IPS-NIHi7 (cell line): ENCODE data around the gene CFAP58.

Experiments
- DNase-seq: peaks from one replicate; pipeline ENCODE4 v3.0.0; 2012; ENCODE audit warnings: mixed read lengths; ENCODE audit errors: extremely low spot score

CFAP58 gene

DNA sequence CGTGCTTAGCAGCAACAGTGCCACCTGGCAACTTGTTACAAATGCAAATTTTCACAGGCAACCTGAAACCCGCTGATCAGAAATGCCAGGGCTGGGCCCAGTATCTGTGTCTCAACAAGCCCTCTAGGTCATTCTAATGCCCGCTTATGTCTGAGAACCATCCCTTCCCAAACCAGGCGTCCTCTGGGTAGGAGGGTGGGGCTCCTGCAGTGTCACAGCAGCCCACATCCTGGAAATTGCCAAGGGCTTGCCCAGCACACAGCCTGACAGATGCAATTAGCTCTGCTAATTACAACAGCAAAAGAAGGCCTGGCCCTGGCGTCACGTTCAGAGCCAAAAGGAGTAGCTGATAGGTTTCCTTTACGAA is 31.2 kb upstream of the CFAP58 start:
- no peak for DNase-seq

DNA sequence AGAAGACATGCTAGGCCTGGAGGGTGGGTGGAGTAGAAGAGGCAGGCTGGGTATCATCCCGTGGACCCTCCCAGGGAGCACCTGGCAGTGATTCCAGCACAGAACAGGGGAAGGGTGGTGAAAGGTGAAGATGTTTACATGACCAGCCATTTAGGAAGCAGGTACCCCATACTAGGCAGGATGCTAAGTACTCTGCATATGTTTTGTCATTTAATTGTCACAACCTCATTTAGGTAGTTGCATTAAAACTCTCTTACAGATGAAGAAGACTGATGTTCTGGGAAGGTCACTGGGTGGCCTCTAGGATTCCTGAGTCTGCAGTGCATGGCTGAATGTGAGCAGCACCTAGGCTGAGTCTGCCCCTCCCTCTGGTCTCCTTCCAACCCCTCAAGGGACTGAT is 30.5 kb upstream of the CFAP58 start:
- DNase-seq: no peak

DNA sequence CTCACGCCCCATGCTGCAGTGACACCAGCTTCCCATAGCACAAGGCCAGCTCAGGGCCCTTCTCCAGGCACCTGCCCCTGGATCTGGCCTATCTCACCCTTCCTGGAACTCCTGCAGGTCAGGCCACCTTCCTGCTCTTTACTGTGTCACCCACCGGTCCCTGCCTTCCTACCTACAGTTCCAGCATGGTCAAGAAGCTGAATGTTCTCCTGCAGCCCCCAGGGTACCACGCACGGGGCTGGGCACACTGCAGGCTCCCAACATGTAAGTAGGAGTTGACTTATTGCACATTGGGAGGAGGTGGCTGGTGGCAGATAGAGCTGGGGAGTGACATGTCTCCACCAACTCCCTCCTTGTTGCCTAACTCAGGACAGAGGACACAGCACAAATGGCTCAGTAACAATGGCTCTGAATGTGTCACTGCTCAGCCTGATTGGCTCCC is 29.9 kb upstream of the CFAP58 start:
- DNase-seq: no peak

DNA sequence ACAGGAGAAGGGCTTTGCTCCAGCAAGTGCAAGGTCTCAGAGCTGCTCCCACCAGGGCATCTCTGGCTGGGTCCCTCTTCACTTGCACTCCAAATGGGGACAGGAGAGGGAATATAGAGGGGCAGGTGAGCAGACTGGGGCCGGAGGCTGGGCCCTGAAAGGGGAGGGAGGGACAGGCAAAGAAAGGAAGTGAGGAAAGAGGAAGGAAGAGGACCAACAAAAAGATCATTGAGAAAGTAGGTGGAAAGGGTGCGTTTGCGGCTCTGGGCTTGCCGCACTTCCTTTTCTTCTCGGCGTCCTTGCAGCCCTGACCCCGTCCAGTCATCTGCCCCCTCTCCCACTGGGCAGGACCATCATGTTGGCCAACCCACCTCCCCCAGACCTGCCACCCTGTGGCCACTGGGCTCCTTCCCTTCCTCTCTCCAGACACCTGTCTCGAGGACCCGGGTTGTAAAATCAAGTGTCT is 29.4 kb upstream of the CFAP58 start:
- no peak for DNase-seq

DNA sequence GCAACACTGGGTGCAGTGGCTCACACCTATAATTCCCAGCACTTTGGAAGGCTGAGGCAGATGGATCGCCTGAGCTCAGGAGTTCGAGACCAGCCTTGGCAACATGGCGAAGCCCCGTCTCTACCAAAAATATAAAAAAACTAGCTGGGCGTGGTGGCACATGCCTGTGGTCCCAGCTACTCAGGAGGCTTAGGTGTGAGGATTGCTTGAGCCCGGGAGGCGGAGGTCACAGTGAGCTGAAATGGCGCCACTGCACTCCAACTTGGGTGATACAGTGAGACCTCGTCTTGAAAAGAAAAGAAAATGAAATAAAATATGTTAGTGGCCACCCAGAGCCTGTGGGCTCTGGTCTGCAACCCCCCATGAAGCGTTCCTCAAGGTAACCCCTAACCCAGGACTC is 28.7 kb upstream of the CFAP58 start:
- no peak for DNase-seq

DNA sequence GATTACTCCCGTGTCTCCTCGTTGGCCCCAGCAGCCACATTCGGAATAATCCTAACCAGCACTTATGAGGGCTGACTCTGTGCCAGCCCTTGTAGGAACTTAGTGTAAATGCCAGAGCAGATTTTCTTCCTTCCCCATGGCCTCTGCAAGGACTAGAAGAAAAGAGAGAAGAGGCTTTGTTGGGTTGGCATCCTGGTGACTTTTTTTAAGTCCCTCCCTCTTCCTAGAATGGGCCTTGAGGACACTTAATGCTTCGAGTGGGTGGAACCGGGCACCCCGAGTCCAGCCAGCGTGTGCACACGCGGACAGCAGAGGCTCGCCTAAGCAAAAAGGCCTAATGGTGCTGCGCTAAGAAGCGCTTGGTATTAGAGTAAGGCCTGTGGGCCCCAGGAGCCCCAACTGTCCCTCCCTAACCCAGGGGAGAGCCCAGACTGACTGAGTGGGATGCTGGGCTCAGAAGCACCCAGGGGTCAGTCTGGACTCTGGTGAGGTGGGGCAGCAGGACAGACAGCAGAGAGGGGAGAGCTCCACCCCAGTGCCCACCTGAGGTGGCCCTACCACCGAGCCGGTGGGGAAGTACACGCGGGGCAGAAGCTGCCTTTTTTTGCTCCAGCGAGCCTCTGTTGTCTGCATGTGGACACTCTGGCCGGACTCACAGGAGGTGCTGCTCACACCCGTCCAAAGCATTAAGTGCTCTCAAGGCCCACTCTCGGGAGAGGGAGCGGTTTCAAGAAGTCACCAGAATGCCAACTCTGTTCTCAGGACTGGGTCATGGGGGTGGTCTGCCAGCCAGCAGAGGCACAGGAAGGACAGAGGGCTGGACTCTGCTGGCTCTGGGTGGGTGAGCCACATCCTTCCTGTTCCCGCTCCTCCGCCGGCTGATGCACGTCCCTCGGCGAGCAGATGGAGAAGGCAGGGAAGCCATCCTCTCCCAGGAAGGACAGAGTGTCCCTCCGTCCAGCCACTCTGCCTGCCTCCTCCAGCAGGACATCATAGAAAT is 27.9 kb upstream of the CFAP58 start:
- no peak for DNase-seq

DNA sequence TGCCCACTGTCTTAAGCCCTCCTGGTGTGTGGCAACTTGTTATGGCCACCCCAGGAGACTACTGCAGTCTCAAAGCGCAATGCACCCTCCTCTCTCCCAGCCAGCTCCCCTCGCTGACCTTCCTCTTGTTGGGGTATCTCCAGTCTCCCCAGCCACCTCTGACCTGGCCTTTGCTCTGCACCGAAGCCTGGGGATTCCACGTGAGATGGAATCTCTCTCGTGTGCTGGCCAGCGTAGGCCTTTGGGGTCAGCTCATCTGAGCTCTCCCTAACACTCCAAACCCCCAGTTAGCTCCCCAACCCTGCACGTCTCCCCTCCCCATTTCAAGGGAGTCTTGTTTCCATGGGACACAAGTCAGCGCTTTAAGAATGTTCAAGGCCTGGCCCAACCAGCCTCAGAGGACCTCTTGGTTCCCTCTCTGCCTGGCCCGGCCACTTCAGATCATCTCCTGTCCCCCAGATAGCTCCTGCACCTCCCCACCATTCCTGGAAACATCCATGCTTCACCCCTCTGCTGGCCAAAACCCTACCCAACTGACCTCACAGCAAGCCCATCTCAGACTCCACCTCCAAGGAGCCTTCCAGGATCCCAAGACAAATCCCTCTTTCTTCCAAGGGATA is 26.5 kb upstream of the CFAP58 start:
- no peak for DNase-seq

DNA sequence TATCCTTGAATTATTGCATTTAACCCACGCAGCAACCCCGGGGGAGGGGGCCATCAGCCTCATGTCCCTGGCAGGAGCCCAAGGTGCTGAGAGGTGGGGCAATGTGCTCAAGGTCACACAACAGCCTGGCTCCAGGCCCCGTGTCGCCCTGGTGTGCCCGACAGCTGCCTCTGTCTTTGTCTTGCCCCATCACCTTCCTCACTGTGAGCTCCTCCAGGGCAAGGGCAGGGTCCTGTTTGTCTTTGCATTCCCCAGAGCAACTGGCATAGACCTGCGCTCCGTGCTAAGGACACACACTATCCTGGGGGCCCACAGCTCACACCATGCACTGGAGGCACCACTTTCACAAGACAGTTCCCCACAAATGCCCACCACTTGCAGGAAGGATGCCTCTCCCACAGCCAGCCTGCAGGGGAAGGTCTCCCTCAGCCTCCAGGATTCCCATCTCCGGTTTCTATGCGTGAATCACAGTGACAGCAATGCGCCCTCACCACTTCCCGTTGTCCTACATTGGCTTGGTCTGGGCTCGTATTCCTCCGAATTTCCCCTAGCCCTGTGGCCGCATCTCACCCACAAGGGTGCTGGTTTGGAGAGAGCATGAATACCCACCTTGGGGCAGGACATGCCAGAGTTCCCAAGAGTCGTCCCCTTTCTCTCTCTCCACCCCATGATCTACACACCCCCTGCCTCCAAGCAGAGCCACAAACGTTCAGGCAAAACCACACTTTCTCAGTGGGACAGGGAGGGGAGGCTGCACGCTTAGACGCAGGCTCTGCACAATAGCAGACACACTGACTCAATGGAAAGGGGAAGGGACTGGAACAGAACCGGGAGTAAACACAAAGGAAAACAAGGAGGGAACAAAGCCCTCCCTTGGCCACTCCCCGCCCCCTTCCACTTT is 25.6 kb upstream of the CFAP58 start:
- DNase-seq: no peak

DNA sequence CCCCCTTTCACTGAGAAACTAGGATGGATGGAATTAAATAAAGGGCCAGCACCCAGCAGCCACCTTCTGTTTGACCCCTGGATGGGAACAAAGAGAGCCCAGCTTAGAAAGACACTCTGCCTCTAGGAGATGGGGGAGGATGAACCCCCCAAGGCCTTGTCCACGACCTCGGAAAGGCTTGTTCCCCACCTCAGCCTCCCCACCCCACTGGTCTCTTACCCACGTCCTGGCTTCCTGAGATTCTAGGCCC is 25.1 kb upstream of the CFAP58 start:
- no peak for DNase-seq

DNA sequence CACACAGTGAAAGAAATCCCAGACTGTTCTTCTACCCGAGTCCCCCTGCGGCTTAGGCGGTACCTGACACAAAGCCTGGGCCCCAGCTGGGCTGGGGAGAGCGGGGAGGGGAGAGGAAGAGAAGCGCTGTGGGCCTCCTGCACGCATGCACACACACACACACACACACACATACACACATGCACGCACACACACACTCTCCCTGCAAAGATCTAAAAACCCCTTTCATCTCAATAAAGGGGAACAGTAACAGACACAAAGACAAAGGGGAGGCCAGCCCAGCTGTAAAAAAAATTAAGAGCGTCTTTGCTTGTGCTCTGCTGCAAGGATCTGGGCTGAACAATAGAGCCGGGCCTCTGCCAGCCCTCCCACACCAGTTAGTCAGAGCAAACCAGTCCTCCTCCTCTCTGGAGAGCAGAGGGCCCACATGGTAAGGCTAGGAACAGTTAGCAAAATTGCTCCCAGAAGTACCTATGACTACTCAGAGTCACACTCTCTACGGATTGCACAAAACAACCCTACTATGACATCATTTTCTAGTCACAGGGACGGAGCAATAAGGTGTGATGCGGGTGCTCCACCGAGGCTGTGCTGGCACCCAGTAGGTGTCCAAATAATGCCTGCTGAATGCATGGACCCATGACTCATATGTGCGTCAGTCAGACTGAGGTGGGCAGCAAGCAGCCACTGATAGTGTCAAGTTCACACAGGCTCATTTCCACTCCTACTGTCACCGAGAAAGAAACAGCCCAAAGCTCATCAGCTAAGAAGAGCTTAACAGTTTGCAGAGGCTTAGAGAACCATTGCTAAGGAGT is 24.5 kb upstream of the CFAP58 start:
- DNase-seq: no peak

DNA sequence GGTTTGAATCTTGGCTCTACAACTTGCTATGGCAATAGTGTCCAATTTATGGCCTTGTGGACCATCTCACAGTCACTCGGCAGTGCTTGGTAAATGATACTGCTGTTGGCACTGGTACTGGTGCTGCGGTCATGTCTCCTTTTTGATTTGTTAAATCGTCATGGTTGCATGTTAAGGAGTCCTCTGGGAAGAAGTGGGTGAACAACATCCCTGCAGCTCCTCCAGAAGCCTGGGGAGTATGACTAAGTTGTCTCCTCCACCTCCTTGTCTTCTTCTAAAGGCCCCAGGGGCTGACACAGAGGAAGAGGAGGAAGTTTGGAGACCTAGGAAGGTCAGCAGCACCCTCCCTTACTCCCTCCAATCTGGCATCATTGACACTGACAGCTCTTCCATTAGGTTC is 23.9 kb upstream of the CFAP58 start:
- no peak for DNase-seq

DNA sequence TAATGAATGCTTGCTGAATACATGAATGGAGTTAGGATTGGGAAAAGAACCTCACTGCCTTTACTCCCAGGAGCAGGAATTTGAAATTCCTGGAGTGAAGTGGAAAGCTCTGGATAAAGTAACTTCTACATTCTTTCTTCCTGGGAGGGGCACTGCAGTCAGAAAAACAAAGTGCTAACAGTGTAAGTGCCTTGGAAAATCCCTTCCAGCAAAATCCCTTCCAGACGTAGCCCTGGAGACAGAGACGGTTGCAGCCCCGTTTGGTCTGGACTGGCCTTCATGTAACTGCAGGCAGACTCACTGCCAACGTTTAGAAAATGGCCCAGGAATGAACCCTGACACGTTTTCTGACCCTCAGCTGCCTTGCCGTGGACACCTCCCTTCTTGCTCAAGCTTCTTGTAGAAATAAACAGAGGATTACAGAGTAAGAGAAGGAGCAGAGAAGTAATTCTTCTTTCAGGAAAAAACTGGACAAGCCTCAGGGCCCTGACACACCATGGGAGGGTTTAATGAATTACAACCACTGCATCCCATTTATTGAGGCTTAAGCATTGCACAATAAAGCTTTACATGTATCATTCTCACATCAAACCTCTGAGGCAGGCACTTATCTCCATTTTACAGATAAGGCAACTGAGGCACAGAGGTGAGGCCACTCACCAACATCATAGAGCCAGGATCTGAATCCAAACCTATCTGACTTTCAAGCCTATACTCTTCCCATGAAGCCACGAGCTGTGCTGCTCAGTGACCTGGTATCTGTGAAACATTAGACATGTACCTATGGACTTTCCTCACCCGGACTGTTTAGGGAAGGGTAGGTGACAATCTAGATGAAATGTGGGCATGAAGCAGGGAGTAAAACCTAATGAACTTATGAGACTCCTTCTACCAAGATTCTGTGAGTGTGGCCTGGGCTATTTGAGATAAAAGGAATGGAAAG is 23.2 kb upstream of the CFAP58 start:
- DNase-seq: no peak

DNA sequence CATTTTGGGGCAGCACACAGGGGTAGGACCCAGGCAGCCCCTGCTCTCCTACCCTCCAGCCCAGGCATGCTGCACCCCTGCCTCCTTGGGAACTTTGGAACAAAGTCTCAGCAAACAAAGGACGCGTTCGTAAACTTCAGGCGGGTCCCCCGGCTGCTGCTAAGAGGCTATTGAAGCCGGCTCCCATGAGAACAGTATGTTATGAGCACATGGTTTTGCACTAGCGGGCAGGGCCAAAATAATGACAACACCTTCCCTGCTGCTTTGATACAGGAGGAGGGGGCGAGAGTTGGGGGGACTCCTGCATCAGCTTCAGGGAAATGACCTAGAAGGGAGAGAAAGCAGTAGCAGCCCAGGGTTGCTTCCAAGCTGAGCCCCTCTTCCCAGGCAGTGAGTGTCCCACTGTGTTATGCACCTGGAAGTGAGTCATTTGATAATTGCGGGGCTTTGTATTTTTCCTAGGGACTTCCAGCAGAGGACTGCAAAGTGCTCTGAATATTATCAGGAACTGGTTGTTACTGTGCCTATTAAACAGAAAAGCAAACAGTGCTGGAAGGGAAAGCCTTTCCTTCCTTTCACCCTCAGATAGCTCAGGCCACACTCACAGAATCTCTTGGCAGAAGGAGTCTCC is 22.3 kb upstream of the CFAP58 start:
- DNase-seq: peak; percentile 54

DNA sequence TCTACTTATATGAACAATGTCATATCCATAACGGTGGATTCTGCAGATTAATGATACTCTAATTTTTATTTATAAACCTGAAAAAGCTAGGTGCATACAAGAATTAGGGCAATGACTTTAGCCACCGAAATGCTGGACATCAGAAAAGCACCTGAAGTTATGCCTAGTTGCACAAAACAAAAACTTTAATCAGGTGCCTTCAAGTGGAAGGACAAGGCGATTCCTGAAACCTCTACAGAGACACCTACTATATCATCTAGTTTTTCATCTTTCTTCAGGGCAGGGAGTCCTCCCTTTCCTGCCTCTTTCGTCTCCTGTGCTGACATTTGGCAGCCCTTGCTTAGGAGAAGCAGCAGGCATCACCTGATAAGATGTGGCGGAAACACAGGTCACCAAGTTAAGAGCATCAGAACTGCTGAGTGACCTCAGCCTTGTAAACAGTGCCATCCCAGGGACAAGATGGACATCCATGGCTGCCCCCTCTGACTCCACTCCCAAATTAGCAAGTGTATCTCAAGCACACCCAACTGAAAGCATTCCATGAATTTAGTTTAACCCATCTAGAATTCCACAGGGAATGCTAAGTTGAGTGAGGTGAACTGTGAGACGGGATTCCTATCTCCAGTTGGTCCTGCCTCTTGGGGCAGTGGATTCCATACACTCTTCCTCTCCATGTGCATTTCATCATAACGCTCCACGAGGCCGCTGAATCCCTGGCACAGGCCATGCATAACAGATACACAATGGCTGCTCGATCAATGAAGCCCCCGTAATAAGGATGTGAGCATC is 21.2 kb upstream of the CFAP58 start:
- DNase-seq: no peak

DNA sequence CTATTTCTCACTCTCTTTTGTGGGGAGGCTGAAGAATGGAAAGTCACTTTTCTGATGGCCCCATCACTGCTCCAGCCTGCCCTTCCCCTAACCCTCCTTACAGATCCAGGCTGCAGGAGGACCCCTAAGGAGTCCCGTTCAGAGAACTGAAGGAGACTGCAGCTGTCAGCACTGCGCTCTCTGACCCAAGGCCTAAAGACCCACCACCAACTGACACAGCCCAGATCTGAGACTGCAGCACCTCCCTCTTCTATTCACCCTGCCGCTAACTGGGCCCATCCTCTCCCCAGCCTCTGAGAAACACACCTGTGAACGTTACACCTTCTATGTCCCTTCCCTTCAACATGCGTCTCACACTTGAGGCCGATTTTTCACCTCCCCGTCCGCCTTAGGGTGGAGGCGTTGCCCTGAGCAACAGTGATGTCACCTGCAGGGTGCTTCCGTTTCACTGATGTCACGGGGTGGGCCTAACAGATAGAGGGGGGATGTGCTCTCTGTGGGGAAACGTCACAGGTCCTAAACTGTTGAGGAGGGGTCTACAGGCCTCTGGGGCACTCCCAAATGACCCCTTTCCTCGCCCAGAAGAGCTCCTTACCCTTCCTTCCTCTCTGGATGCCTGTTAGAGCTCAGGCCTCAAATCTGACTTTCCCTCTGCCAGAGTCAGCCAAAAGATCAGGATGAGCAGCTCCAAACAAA is 20.5 kb upstream of the CFAP58 start:
- no peak for DNase-seq

DNA sequence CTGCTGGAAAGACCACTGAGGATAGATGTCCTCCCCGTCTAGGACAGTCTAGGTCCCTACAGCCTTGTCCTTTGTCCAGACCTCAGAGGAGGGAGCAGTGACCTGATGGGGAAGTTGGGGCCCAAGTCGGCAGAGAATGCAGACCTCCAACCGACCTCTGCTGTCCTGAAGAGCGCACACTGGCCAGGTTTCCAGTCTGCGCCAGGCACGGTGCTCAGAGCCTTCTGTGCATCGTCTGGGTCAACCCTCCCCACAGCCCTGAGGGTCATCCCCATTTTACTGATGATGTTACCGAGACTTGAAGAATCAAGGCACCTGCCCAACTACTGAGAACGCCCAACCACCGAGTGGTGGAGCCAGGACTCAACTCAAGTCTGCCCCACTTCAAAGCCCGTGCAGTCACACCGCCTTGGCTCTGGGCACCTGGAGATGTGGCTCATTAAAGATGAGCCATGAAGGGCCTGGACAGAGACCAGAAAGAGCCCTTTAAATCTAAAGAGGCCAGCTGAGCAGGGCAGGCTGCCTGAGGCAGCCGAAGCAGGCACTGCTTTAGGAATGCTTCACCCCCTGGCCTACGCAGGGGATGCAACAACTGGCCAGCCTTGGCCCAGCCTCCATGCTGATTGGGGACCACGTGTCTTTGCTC is 19.8 kb upstream of the CFAP58 start:
- no peak for DNase-seq

DNA sequence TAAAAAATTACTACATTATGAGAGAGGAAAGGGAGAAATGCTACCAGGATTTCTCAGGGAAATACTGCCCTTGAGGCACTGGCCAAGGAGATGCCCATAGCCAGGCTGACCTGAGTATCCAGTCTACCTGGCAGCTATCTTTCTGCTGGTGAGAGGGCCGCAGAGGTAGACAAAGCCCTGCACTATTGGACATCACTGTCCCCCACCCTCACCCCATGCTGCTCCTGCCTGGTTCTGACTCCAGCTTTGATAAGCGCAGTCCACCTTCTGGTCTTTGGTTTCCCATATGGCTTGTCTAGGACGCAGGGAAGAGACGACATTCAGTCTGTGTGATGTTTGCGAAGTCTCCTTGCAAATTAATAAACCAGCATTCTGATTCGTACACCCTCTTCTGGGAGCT is 19.1 kb upstream of the CFAP58 start:
- DNase-seq: no peak
